Stimulated activated CD4-positive, alpha-beta T cell treated with anti-CD3 and anti-CD28 coated beads, Interleukin-12 subunit alpha, Interleukin-12 subunit beta, amount 100 ng/mL, for 4 hours (primary cell): ENCODE measurements around the gene KRT78.
"Not testable (repeated sequence)": the region's sequence is repeated elsewhere in the genome, so short reads cannot be mapped to it uniquely, and the experiment has no call there.

Source experiments
- DNase-seq: peaks from one replicate; pipeline ENCODE4 v3.0.0-alpha.2; 2020

The KRT78 gene

DNA sequence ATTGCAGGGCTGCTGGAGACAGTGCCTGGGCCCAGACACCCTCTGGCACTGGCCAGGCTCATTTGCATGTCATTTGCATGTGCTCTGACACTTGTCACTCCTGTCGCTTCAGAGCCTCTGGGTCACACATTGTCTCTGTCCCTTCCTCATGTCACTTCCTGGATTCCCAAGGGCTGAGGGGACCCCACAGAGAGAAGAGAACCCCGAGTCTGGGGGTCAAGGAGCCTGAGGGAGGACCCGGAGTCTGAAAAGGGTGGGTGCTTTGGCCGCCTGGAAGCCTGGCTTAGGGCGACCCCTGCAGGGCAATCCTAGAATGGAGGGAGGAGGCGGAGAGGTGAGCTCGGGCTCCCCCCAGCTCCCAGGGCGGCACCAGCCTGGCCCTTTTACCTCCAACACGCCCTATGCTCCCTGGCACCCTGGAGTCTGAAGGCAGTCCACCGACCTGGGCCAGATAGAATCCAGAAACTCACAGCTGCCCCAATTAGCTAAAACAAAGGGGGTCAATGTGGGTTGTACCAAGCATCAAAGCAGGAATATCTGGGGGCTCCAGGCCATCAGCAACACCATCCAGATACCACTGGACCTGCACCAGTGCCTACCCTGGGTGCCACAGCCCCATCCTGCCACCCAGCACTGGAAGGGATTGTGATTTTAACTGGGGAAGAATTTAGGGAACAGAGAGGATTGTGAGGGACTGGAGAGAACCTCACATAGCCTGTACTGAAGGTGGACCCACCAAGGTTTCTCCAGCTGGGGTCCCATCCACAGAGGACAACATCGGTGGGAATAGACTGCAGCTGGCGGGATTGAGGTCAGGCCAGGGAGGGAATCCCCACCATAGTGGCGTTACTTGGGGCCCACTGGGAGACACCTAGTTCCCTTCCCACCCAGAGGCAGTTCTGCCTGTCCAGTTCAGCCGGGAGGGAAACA, 21.8 kb upstream of the KRT78 start:
- peak; percentile 76 for DNase-seq

DNA sequence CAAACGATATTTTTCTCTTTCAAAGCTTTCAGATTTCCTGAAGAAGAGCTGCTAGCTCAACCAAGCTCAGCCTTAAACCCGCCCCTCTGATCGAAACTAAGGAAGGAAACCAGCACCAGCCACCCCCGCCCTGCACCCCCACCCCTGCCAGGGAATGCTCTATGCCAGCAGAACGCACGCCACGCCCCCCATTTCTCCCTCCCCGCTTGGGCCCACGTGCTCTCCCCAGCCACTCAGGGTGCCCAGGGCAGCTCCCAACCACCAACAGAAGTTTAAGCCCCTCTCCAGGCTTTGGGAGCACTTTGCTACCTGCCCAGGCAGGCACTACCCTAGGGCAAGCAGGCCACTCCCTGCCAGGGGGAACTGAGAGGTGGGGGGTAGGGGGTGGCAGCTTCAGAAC, 18.8 kb upstream of the KRT78 start:
- peak; percentile 32 for DNase-seq

DNA sequence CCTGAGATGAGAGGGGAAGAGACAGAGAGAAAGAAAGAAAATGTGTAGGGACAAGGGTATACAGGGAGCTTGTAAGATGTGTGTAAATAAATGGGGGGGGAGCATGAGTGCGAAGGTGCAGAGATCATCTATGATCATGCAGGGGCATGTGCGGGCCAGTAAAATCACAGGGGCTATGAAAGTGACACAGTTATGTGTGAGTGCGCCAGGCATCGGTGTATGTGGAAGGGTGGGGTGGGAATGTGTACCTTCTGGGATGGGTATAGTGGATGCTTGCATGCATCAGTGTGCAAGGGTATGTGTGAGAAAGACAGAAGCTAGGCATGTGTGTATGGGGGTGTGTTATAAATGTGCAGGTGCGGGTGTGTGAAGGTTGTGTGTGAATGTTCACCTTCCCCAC, 18.4 kb upstream of the KRT78 start:
- DNase-seq: no peak

DNA sequence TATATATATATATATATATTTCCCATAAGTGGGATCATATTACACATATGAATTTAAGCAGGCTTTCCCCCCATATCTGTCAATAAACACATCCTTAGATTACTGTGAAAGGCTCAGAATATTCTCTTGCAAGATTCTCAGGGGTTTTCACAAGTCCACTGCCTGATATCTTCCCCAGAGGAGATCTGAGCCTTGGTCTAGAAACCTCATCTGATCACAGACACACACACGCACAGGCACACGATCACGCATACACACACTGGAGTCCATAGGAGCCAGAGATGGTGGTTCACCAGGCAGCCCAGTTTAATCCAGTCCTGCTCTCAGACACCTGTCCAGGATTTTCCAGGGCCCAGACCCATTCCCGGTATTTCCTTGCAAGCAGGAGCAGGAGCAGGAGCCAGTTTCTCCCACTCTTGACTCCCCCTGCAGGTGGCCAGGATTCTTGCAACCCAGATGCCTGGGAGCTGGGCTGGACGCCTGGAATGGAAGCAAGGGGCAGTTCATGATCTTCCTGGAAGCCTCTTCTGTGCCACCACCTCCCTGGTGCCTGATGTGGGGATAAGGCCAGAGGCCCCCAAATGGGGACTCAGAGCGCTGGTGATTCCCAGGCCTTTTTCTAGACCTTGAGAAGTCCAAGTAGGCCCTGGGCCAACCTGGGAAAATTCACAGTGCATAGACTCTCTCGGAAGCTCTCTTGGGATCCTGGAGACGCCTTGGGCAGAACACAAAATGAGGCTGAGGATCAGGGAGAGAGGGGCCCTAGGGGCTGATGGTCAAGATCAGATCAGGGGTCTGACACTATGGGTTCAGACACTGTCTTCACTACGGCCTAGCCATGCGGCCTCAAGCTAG, 16.5 kb upstream of the KRT78 start:
- DNase-seq: peak; percentile 21

DNA sequence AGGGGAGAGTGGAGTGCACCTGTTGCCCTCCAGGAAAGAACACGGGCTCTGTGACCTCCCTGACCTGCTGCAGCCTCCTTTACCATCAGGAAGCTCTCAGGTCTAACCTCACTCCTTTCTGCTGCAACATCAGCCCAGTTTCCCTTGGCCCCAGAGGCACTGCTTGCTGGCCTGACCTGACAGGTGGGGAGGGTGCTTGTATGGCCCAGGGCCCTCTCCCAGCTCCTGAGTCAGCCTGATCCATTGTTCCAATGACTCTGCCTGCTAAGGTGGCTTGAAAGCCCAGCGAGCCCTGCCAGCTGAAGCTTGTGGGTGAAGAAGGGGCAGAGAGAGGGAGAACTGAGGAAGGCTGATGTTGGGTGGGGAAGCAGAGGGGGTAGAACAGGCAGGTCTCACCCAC, 13.2 kb upstream of the KRT78 start:
- no peak for DNase-seq

DNA sequence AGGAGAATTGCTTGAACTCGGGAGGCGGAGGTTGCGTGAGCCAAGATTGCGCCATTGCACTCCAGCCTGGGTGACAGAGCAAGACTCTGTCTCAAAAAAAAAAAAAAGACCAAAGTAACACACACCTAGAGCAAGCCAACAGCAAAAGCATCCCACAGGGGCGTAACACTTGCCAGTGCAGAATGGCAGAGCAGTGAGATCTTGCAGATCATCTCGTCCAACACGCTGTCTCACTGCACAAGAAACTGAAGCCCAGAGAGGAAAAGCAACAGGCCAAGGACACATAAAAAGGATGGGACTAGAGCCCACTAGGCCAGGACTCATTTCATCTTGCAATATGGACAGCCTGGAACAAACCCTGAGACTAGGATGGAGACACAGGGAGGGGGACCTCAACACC, 12.7 kb upstream of the KRT78 start:
- no peak for DNase-seq

DNA sequence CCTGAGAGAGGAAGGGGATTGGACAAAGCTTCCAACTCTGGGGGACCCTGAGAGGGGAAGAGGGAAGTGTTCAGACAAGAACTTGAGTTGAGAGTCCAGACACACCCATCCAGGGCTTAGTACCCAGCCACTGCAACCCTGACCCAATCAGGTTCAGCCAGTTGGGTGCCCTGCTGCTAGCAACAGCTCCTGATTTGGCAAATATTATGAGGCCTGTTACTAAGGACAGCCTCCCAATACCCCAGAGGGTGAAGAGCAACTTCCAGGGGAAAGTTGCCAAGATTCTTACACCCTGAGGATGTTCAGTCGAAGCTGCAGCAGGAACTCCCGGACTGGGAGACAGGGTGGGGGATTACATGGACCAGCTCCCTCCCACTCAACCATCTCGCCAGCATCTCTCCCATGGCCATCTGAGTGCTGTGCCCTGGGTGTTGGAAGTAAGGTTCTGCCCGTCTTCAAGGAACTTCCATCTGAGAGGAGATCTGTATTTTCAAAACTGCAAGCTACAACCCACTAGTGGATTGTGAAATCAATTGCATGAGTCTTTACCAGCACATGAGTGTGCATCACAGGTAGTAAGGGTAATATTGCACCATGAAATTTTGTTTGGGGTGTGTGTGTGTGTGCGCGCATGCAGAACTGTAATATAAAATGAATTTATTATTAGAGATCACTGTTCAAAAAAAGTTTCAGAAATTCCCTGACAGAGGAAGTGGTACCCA, 11.5 kb upstream of the KRT78 start:
- no peak for DNase-seq

DNA sequence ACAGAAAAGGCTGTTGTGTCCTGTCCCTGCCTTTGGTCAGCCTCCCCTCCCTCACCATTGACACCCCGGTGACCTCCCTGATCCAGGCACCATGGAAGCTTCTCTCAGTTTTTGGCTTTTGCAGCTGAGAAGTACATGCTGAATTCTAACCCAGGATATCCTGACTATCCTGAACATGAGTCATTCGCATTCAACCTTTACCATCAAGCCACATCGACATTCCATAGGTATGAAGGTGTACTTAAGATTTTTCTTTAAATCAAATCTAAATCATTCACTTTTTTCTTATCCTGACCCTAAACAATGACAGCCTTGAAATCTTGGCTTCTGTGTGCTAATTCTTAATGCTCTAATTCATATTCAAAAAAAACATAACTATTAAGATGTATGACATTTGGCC, 8.7 kb upstream of the KRT78 start:
- DNase-seq: no peak

DNA sequence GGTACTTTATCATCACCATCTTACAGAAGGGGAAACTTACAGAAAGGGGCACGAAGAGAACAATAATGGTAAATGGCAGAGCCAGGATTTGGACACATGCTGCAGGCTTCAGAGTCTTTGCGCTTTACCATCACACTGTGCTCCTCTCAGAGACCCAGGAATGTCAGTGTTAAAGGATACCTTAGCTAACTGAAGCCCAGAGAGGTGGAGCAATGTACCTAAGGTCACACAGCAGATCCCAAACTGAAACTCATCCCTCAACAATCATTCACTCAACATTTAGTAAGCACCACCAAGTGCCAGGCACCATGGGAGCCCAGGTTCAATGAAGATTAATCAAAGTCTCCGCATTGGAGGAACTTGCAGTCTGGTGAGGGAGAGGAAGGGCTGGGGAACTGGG, 8.0 kb upstream of the KRT78 start:
- DNase-seq: no peak

DNA sequence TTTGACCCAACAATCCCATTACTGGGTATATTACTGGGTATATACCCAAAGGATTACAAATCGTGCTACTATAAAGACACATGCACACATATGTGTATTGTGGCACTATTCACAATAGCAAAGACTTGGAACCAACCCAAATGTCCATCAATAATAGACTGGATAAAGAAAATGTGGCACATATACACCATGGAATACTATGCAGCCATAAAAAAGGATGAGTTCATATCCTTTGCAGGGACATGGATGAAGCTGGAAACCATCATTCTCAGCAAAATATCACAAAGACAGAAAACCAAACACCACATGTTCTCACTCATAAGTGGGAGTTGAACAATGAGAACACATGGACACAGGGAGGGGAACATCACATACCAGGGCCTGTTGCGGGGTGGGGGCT, 7.3 kb upstream of the KRT78 start:
- DNase-seq: not testable (repeated sequence)

DNA sequence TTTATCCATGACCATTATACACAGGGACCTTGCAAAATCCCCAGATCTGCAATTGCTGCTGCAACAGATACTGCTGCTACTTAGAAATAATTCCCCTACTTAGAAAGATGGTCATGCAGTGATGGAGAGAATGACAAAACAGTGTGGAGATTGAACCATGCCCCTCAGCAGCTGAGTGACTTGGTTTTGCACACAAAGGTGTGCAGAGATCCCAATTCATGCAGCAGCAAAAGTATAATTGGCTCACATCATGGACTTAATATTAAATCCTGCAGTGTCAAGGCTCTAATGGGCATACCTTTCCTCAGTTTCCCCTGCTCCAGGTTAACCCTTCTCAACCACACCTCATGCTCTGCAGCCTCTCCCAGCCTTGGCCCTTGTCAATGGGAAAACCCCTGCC, 3.0 kb upstream of the KRT78 start:
- no peak for DNase-seq

DNA sequence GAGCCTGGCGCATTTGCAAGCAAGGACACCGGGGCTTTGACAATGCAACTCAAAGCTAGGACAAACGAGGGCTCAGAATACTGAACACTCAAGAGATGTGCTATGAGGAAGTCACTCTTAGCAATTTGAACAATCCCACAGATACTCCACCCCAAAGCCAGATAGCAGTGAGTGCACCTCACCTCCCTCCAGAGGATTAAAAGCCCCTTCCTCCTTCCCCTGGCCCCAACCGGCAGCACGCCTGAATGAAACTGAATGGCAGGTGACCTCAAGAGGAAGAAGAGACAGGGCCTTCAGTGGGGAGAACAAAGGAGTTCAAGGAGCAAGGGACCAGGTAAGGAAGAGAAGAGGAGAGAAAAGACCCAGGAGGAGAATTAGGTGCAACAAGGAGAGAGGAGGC, 1.9 kb upstream of the KRT78 start:
- no peak for DNase-seq

DNA sequence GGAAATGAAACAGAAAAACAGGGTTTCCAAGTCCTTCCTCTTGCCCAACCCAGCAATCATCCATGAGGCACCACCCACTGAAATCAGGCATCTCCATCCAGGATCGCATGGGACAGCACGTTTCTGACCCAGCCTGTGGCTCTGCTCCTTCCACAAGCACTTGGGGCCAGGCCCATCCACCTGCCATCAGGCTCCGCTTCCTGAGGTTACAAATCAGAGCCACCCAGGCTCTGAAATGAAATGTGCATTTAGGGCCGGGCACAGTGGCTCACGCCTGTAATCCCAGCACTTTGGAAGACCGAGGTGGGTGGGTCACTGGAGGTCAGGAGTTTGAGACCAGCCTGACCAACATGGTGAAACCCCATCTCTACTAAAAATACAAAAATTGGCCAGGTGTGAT, 717 bp upstream of the KRT78 start:
- DNase-seq: no peak

DNA sequence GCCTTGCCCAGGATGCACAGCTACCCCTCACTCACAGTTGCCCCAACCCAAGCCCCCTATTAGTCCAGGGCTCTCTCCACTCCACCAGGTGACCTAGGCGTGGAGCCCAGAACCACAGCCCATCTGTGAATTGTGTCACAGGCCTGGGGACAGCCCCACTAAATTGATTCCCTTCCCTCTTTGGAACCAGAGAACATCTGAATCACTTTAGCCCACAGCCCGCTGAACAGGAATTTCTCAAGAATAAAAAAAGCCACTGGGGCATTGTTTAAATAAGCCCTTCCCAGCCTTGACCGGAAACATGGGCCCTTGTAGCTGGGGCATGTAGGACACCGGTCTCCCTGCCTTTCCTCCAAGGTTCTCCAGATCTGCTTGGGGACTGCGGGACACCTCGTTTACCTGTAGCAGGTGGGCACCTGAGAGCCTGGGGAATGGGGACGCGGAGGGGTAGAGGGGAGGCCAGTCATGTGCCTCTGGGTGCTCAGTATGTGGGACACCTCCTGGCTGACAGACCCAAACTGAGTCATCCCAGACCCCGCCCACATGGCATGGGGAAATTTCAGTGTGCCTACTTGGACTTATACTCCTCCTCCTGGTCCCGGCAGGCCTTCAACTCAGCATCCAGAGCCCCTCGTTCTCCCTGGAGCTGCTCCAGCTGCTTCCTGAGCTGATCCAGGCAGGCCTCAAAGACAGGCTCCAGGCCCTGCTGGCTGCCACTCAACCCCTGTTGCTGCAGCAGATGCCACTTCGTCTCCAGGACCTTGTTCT, 1.3 kb downstream of the KRT78 start:
- DNase-seq: no peak

DNA sequence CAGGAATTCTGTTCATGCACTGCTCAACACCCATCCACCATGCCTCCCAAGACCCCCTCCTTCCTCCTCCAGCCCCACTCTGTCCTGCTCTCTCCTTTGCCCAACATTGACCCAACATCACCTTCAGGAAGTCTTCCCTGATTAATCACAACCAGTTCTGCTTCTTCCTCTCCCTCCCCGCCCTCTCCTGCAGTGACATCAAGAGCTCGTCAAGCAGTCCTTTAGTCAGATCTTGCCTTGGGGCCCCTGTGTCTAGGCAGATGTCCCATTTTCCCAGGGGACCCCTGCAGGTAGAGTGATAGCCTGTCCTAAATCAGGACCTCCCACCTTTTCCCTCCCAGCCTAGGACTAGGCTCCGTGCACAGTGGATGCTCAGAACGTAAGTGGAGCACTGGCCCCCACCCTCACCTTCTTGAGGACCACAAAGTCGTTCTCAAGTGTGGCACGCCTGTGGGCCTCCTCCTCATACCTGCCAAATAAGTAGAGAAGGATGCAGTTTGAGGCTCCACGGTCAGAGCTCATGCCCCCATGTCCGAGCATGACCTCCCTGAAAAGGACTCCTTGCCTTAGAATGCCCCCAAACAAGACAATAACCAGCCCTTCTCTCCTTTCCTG, 2.3 kb downstream of the KRT78 start:
- no peak for DNase-seq

DNA sequence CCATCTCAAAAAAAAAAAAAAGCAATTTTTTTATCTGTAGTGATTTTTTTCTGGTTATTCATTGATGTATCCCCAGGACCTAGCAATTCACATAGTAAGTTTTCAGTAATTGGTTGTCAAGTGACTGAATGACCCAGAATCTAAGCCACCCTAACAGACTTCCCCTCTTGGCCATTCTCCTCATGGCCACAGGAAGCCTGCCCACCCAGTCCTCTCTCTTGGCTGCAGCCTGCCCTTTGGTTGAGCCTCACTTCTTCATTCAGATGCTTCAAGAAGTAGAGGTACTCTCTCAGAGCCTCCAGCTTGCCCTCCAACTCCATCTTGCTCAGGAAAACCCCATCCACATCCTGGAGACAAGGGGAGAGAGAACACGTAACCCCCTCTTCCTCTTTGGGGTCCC, 2.8 kb downstream of the KRT78 start:
- DNase-seq: no peak

DNA sequence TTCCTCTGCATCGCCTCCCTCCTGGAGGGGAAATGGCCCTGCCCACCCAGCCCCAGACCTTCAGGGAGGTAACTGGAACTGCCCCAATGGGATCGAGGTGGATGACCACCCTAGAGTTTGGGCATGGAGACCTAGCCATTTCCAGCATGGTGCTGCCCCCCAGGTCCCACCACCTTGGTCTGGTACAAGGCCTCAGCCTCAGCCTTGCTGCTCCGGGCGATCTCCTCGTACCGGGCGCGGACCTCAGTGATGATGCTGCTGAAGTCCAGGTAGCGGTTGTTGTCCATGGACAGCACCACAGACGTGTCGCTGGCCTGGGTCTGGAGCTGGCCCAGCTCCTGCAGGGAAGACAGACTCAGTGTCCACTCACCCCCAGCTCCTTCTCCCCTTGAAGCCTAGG, 4.4 kb downstream of the KRT78 start:
- no peak for DNase-seq

DNA sequence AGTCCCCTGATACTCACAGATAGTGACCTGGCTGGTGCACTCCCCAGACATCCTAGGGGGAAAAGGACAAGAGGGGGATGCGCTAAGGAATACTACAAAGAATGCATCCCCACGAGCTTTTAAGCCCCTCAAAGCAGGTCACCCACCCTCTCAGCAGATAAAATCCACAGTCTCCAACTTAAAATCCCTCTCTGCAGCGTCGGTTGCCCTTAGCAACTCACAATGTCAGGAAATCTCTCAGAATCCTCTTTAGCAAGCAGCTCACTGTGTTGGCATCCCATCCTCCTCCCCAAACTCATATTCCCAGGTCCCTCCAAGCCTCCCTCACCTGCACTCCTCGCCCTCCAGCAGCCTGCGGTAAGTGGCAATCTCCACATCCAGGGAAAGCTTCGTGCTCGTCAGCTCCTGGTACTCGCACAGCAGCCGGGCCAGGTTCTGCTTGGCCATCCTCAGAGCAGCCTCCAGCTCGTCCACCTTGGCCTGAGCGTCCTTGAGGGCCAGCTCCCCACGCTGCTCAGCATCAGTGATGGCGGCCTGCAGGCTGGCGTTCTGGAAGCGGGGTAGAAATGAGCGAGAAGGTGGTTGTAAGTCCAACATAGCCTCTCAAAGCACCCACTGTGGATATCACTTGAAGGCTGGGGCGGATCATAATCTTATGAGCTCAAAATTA, 9.2 kb downstream of the KRT78 start:
- no peak for DNase-seq

DNA sequence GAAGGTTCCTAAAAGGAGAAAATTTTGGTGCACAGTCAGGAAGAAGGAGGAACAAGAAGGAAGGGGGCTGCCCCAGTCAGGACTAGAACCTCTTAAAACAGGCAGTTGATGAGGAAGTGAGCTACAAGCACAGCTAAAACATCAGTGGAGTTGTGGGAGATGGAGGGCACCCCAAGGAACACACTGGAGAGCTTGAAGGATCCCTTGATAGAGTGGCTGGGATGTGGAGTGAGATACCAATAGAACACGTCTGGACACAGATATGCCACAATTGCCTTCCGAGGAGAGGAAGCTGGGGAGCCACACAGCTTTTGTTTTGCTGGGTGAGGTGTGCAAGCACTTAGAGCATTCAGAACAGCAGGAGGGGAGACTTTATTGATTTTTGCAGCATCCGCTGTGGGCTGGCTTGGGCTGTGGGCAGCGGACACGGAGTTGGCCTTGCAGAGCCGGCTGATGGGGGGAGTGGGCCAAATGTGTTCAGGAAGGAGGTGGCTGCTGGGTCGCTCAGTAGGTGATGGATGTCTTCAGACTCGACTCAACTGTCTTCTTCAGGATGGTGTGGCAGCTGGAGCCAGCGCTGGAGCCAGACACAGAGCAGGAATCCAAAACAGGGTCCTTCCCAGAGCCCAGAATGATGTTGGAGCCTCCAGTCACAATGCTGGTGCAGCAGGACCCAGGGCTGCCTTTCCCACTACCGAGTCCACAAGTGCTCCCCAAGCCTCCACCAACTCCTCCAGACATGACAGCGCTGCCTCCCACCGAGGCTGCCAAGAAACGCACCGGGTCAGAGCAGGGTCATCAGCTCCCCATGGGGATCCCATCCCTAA, 10.0 kb downstream of the KRT78 start:
- no peak for DNase-seq

DNA sequence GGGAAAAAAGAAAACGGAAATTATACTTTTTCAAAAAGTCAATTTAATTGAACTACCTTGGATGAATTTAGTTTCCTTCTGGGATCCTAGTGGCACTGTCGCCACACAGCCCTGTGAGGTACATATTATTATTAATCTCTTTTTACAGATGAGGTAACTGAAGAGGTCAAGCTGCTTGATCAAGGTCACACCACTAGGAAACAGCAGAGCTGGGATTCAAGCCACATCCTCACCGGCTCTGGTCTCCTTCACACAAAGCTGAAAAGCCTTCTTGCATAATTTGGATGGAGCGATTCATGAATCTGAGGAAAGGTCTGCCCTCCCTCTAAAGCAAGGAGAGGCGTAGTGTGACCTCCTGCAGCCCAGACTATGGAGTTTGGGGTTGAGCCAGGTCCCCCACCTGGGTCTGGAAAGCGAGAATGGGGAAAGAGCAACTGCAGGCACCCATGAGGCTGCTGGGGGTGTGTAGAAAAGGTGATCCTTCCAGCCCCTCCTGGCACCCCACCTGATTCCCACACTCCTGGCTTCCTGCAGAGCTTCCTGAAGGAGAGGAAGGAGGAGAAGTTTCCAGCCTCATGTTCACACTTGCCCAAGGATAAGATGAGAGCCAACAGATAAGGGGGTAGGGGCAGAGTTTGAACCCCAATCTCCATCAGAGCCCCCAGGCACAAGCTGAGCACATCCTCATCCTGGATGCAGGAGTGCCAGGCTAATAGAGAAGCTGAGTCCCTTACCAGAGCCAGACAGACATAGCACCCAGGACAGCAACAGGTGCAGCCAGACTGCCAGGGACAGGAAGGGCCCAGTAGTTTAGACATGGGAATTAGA, 10.8 kb downstream of the KRT78 start:
- DNase-seq: no peak
